ENCODE measurements around the gene FBN1.

DNA sequence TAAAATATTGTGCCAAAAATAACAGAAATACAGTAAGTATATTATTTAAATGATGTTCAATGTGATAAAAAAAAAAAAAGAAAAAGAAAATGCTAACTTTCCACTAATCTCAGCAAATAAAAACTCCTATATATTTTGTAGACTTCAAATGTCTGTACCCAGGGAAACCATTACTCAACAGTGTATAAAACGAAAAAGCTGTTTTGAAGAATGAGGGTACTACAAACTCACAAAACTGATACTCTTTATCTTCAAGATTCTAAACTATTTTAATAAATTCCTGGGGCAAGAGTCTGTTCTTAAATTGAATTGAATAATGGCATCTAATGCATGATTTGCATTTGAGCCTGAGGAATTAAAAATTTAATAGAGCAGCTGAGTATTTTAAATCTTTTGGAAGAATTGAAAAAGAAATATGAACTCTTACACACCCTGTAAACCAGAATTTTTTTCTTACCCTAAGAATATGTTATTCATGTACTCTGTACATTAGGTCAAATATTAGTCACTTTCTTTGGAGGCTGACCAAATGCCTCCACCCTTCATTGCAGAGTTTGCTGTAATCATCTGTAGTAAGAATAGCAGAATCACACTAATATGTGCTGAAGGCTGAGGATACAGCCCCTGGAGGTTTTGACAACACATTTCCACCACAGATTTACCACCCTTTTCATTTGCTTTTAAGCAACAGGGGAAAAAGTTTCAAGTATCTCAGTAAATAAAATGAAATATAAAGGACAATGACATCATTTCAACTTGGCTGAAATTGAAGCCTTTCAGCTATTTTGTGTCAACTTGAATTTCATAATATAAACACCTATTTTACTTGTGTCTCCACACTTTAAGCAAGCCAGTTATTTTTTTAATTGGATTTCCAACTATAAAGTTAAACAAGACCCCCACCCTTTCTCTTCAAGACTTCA, 79.7 kb downstream of the FBN1 start:
- TF ChIP-seq, protein P1, sequence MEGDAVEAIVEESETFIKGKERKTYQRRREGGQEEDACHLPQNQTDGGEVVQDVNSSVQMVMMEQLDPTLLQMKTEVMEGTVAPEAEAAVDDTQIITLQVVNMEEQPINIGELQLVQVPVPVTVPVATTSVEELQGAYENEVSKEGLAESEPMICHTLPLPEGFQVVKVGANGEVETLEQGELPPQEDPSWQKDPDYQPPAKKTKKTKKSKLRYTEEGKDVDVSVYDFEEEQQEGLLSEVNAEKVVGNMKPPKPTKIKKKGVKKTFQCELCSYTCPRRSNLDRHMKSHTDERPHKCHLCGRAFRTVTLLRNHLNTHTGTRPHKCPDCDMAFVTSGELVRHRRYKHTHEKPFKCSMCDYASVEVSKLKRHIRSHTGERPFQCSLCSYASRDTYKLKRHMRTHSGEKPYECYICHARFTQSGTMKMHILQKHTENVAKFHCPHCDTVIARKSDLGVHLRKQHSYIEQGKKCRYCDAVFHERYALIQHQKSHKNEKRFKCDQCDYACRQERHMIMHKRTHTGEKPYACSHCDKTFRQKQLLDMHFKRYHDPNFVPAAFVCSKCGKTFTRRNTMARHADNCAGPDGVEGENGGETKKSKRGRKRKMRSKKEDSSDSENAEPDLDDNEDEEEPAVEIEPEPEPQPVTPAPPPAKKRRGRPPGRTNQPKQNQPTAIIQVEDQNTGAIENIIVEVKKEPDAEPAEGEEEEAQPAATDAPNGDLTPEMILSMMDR (IDR thresholded peaks at IDR 0.05; ENCODE audit: low read length), result no peak
- TF ChIP-seq EZH2 (optimal IDR thresholded peaks at IDR 0.05; ENCODE audit: low read depth, low read length), result no peak

Data from MM.1S (cell line).